Osteoblast (primary cell): ENCODE measurements around the gene UNCX. TPM values are rescaled to one million over a fixed set of nuclear protein-coding genes. Genes with fewer than 3 reads are reported as not detected.

Experiments
- DNase-seq: peaks from one replicate; pipeline ENCODE4 v3.0.0; 2011; ENCODE audit warnings: low spot score, mixed read lengths; ENCODE audit not compliant: insufficient read length; ENCODE audit errors: missing footprints
- H2AFZ ChIP-seq: 2 replicates; pipeline ENCODE4 v1.6.0; 2011; ENCODE audit warnings: mild to moderate bottlenecking, low read length
- H3K27ac ChIP-seq: 2 replicates; pipeline ENCODE4 v1.5.1; 2011; ENCODE audit warnings: mild to moderate bottlenecking, low read depth, low read length, moderate library complexity
- H3K27me3 ChIP-seq: 2 replicates; pipeline ENCODE4 v1.6.0; 2012; ENCODE audit warnings: mild to moderate bottlenecking, control low read depth, inconsistent platforms, low read length, moderate library complexity; ENCODE audit not compliant: insufficient read depth
- H3K36me3 ChIP-seq: 2 replicates; pipeline ENCODE4 v1.5.1; 2011; ENCODE audit warnings: mild to moderate bottlenecking, low read length, control low read depth, moderate library complexity; ENCODE audit not compliant: insufficient read depth
- H3K4me1 ChIP-seq: 2 replicates; pipeline ENCODE4 v1.5.1; 2011; ENCODE audit warnings: mild to moderate bottlenecking, low read length, control low read depth, moderate library complexity; ENCODE audit not compliant: insufficient read depth
- H3K4me2 ChIP-seq: 2 replicates; pipeline ENCODE4 v1.6.0; 2011; ENCODE audit warnings: mild to moderate bottlenecking, low read length; ENCODE audit not compliant: insufficient read depth
- H3K4me3 ChIP-seq: fragments of 200-600 bp; sonication (generic); 3 replicates; pipeline ENCODE4 v1.5.1; 2012; ENCODE audit warnings: mild to moderate bottlenecking, low read length, inconsistent platforms; ENCODE audit not compliant: insufficient read depth
- H3K79me2 ChIP-seq: 2 replicates; pipeline ENCODE4 v1.6.0; 2012; ENCODE audit warnings: mild to moderate bottlenecking, low read length, control low read depth, inconsistent platforms; ENCODE audit not compliant: insufficient read depth
- H3K9me3 ChIP-seq: 2 replicates; pipeline ENCODE4 v1.5.1; 2011; ENCODE audit warnings: low read depth, low read length, control low read depth
- H4K20me1 ChIP-seq: 2 replicates; pipeline ENCODE4 v1.6.0; 2012; ENCODE audit warnings: mild to moderate bottlenecking, low read length, control low read depth; ENCODE audit not compliant: insufficient read depth
- CTCF ChIP-seq: IDR thresholded peaks from 2 replicates; pipeline ENCODE4 v1.5.1; 2011; ENCODE audit warnings: mild to moderate bottlenecking, low read depth, low read length, moderate library complexity; ENCODE audit errors: extremely low read depth
- total RNA-seq: library from RNA; depleted of rRNA; stranded (reverse); fragments of >200 nt; gene quantifications from 2 replicates; pipeline ENCODE4 v1.2.3, GENCODE V29; 2012

The UNCX gene
- total RNA-seq, 1 donor, result not detected

GRCh38 chr7:1227814-1228544 is 4.7 kb upstream of the UNCX start:
- no peaks in the 10 kb centered on the region for H3K36me3 ChIP-seq
- H3K4me3 ChIP-seq, result no peak overlapping the region
- H3K4me1 ChIP-seq, result no peaks in the 10 kb centered on the region
- no peaks in the 10 kb centered on the region for H3K9me3 ChIP-seq
- H3K79me2 ChIP-seq, result no peaks in the 10 kb centered on the region
- TF ChIP-seq CTCF, result no peak
- H3K4me2 ChIP-seq, result no peak overlapping the region
- no peak overlapping the region for H2AFZ ChIP-seq
- H3K27me3 ChIP-seq, result peaks cover 86% of the 10 kb centered on the region
- DNase-seq, result peak; percentile 90
- no peaks in the 10 kb centered on the region for H4K20me1 ChIP-seq
- H3K27ac ChIP-seq, result no peak overlapping the region

- Histone ChIP-seq H3K27me3 (peaks cover 83% of the 10 kb centered on the region), H3K4me2 (no peak overlapping the region), H4K20me1 (no peaks in the 10 kb centered on the region), H3K9me3 (no peaks in the 10 kb centered on the region), H3K4me3 (no peak overlapping the region), H3K27ac (no peak overlapping the region), H2AFZ (no peak overlapping the region), H3K4me1 (no peaks in the 10 kb centered on the region), H3K36me3 (no peaks in the 10 kb centered on the region), H3K79me2 (no peaks in the 10 kb centered on the region)
- DNase-seq, result peak; percentile 57
- no peak for TF ChIP-seq CTCF
These were observed 4.0 kb upstream of the UNCX start for GRCh38 chr7:1228545-1229201.

- H3K27me3 ChIP-seq, result peaks cover 83% of the 10 kb centered on the region
These were observed 3.3 kb upstream of the UNCX start for GRCh38 chr7:1229202-1229947.

More at GRCh38 chr7:1229202-1229947, 3.3 kb upstream of the UNCX start:
- Histone ChIP-seq H3K27ac (no peak overlapping the region), H3K4me1 (no peaks in the 10 kb centered on the region), H4K20me1 (no peaks in the 10 kb centered on the region), H3K4me2 (no peak overlapping the region), H3K4me3 (no peak overlapping the region), H2AFZ (no peak overlapping the region), H3K36me3 (no peaks in the 10 kb centered on the region), H3K9me3 (no peaks in the 10 kb centered on the region), H3K79me2 (no peaks in the 10 kb centered on the region)
- peak; percentile 84 for DNase-seq
- no peak for TF ChIP-seq CTCF
